ENCODE results near the gene APOBEC3G. TPM values are rescaled to one million over a fixed set of nuclear protein-coding genes. Genes with fewer than 3 reads are reported as not detected.

The APOBEC3G gene
- total RNA-seq, 4 donors from 2014 or later, result 7.1 to 11.6 (median 9.4) TPM; not detected in 1

DNA sequence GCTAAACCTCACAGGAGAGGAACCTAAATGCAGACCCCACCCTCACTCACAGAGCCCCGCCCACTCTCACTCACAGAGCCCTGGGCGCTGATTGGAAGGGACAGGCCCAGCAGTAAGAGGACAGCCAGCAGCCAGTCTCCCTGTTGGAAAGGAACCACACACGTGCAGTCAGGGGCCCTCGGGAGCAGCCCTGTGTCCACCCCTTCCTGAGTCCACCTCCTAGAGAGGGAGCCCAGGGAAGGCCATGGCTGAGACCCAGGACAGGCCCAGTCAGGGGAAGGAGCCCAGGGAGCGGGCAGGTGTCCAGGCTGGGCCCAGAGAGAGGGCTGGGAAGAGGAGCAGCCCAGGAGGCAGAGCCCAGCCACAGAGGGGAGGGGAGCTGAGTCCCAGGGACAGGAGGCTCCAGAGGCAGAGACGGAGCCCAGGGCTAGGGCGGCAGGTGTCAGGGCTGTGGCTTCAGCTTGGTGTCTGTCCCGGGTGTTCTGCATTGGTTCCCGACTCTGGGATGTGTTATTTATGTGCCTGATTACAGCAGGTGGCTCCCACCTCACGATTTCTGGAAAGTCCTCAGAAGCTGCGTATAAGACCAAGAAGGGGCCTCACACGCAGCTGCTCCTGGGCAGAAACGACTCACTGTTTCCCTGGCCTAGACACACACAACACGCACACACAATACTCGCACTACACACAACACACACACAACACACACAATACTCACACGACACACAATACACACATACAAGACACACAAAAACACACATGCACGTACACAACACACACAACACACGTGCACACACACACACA is 11.0 kb downstream of the APOBEC3G start:
- in situ Hi-C loops (cut with MboI; ENCODE audit: low pct_ligation_motif_present in 1 of 4, low pct_unique_long_range_greater_than_20kb in 1 of 4, low sequenced_read_pairs in 3 of 4), result no loop called here
- TF ChIP-seq POLR2A (IDR thresholded peaks at IDR 0.05) (no peak), EP300 (IDR thresholded peaks at IDR 0.05; ENCODE audit: low read depth) (no peak), POLR2AphosphoS5 (IDR thresholded peaks at IDR 0.05) (no peak)
- TF ChIP-seq, protein P1, sequence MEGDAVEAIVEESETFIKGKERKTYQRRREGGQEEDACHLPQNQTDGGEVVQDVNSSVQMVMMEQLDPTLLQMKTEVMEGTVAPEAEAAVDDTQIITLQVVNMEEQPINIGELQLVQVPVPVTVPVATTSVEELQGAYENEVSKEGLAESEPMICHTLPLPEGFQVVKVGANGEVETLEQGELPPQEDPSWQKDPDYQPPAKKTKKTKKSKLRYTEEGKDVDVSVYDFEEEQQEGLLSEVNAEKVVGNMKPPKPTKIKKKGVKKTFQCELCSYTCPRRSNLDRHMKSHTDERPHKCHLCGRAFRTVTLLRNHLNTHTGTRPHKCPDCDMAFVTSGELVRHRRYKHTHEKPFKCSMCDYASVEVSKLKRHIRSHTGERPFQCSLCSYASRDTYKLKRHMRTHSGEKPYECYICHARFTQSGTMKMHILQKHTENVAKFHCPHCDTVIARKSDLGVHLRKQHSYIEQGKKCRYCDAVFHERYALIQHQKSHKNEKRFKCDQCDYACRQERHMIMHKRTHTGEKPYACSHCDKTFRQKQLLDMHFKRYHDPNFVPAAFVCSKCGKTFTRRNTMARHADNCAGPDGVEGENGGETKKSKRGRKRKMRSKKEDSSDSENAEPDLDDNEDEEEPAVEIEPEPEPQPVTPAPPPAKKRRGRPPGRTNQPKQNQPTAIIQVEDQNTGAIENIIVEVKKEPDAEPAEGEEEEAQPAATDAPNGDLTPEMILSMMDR (IDR thresholded peaks at IDR 0.05), result no peak
- no peak for DNase-seq
- H3K27me3 ChIP-seq, result peaks cover 5% of the 10 kb centered on the region
- H3K4me3 ChIP-seq, result no peak overlapping the region
- H3K4me1 ChIP-seq, result peaks cover 0 to 4% (median 0%) of the 10 kb centered on the region in 4 donors
- 63% methylated on average over 17 of the region's 18 CpGs; no CpG with 5 or more reads in 1 of the 2 donors for WGBS, 2 donors (ENCODE audit: low coverage in 1 of 2)
- intact Hi-C loops (cut with DNase I; ENCODE audit: low total_unique reads), result no loop called here
- H3K36me3 ChIP-seq, result no peaks in the 10 kb centered on the region
- no peak overlapping the region for H3K27ac ChIP-seq
- H3K9me3 ChIP-seq, result no peaks in the 10 kb centered on the region

DNA sequence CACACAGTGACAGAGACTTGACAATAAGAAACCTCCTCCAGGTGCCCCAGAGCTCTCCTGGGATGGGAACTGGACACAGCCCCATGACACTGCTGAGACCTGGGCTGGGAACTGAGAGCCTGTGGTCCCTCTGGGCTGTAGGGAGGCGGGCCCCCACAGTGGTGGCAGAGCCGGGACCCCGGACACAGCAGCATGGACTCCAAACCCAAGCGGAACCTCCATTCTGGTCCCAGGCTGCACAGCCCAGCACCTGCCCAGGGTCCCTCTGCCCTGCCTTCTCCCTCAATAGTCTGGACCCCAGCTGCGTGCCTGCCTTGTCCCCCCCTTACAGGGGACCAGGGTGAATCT is 11.6 kb downstream of the APOBEC3G start:
- Histone ChIP-seq H3K4me3 (no peak overlapping the region), H3K4me1 (peaks cover 0 to 6% (median 0%) of the 10 kb centered on the region in 4 donors), H3K27me3 (peaks cover 5% of the 10 kb centered on the region), H3K36me3 (no peaks in the 10 kb centered on the region), H3K9me3 (no peaks in the 10 kb centered on the region), H3K27ac (no peak overlapping the region)
- TF ChIP-seq POLR2AphosphoS5 (IDR thresholded peaks at IDR 0.05), result no peak
- no peak for TF ChIP-seq EP300 (IDR thresholded peaks at IDR 0.05; ENCODE audit: low read depth)
- TF ChIP-seq, protein P1 (IDR thresholded peaks at IDR 0.05), result no peak
- TF ChIP-seq POLR2A (IDR thresholded peaks at IDR 0.05), result no peak
- no peak for DNase-seq
- in situ Hi-C loops (cut with MboI; ENCODE audit: low pct_ligation_motif_present in 1 of 4, low pct_unique_long_range_greater_than_20kb in 1 of 4, low sequenced_read_pairs in 3 of 4), result no loop called here
- intact Hi-C loops (cut with DNase I; ENCODE audit: low total_unique reads), result no loop called here
- WGBS, 2 donors (ENCODE audit: low coverage in 1 of 2), result 80% methylated on average over 5 of the region's 5 CpGs; no CpG with 5 or more reads in 1 of the 2 donors

DNA sequence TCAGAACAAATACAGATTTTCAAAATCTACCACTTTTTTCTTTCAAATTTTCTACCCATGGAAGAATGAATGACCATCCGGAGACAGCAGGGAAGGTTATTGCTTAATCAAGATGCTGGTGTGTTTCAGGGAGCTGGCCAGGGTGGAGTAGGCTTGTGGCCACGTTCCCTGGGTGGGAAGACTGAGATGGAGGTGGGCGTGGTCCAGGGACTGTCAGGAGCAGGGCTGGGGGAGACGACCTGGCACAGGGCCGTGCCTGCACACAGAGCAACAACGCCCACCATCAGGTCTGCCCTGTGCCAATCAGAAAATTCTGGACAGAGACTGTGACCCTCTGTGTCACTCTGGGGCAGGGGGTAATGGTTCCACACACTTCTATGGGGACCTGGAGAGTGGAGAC is 12.9 kb downstream of the APOBEC3G start:
- peak overlapping the region; percentile 18 to 34 (median 22) for H3K27ac ChIP-seq

DNA sequence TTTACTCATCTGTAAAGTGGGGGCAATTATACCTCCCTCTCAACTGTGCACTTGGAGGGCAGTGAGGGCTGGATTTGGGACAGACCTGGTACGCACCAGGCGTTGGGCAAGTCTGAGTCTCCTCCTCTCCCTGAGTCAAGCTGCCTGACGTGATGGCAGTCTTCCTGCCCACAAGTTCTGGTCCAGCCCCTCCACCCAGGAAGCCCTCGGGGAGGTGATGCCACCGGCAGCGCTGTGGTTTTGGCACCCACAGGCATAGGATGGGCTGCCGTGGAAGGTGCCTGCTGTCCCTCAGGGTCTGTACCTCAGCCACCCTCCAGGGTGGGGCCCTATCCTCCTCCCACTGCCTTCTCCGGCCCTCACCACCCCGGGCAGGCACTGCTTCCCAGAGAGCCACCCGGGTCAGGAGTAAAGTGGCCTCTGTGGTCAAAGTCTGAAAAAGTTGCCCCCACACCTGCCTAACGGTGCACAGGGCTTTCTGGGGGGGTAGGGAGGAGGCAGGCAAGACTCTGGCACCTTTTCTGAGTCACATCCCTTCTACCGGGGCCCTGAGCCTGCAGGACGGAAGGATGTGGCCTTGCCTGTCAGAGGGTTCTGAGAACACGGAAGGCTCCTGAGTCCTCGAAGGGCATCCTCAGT is 13.5 kb downstream of the APOBEC3G start:
- intact Hi-C loops (cut with DNase I; ENCODE audit: low total_unique reads) (no loop called here), in situ Hi-C loops (cut with MboI; ENCODE audit: low pct_ligation_motif_present in 1 of 4, low pct_unique_long_range_greater_than_20kb in 1 of 4, low sequenced_read_pairs in 3 of 4) (no loop called here)
- H3K36me3 ChIP-seq, result no peaks in the 10 kb centered on the region
- peaks cover 0 to 7% (median 0%) of the 10 kb centered on the region in 4 donors for H3K4me1 ChIP-seq
- H3K4me3 ChIP-seq, result no peak overlapping the region
- peak; percentile 60 for DNase-seq
- TF ChIP-seq EP300 (IDR thresholded peaks at IDR 0.05; ENCODE audit: low read depth) (no peak), POLR2AphosphoS5 (IDR thresholded peaks at IDR 0.05) (no peak), POLR2A (IDR thresholded peaks at IDR 0.05) (no peak)
- TF ChIP-seq, protein P1 (IDR thresholded peaks at IDR 0.05), result no peak
- no peaks in the 10 kb centered on the region for H3K9me3 ChIP-seq
- H3K27me3 ChIP-seq, result peaks cover 5% of the 10 kb centered on the region
- peak overlapping the region; percentile 18 to 57 (median 30) for H3K27ac ChIP-seq
- WGBS, 2 donors (ENCODE audit: low coverage in 1 of 2), result 70 to 90% methylated on average over 2 to 15 of the region's 15 CpGs

More for the DNA sequence above, 12.9 kb downstream of the APOBEC3G start:
- TF ChIP-seq EP300 (IDR thresholded peaks at IDR 0.05; ENCODE audit: low read depth) (no peak), POLR2A (IDR thresholded peaks at IDR 0.05) (no peak), POLR2AphosphoS5 (IDR thresholded peaks at IDR 0.05) (no peak)
- TF ChIP-seq, protein P1 (IDR thresholded peaks at IDR 0.05), result no peak
- Histone ChIP-seq H3K9me3 (no peaks in the 10 kb centered on the region), H3K36me3 (no peaks in the 10 kb centered on the region), H3K27me3 (peaks cover 5% of the 10 kb centered on the region), H3K4me1 (peaks cover 0 to 7% (median 0%) of the 10 kb centered on the region in 4 donors), H3K4me3 (no peak overlapping the region)
- no peak for DNase-seq
- in situ Hi-C loops (cut with MboI; ENCODE audit: low pct_ligation_motif_present in 1 of 4, low pct_unique_long_range_greater_than_20kb in 1 of 4, low sequenced_read_pairs in 3 of 4), result no loop called here
- intact Hi-C loops (cut with DNase I; ENCODE audit: low total_unique reads), result no loop called here
- 54% methylated on average over 6 of the region's 6 CpGs; no CpG with 5 or more reads in 1 of the 2 donors for WGBS, 2 donors (ENCODE audit: low coverage in 1 of 2)
